Stimulated activated CD4-positive, alpha-beta T cell treated with anti-CD3 and anti-CD28 coated beads, Interleukin-12 subunit alpha, Interleukin-12 subunit beta, amount 100 ng/mL, for 24 hours (primary cell): Measurements from ENCODE around the gene SORBS2.
"Not testable (repeated sequence)": the region's sequence is repeated elsewhere in the genome, so short reads cannot be mapped to it uniquely, and the experiment has no call there.

Experiments used
- DNase-seq, 2 experiments: peaks; one replicate each; pipeline ENCODE4 v3.0.0-alpha.2; 2020; ENCODE audit warnings: low read depth in 2 of 2

The SORBS2 gene, protein sequence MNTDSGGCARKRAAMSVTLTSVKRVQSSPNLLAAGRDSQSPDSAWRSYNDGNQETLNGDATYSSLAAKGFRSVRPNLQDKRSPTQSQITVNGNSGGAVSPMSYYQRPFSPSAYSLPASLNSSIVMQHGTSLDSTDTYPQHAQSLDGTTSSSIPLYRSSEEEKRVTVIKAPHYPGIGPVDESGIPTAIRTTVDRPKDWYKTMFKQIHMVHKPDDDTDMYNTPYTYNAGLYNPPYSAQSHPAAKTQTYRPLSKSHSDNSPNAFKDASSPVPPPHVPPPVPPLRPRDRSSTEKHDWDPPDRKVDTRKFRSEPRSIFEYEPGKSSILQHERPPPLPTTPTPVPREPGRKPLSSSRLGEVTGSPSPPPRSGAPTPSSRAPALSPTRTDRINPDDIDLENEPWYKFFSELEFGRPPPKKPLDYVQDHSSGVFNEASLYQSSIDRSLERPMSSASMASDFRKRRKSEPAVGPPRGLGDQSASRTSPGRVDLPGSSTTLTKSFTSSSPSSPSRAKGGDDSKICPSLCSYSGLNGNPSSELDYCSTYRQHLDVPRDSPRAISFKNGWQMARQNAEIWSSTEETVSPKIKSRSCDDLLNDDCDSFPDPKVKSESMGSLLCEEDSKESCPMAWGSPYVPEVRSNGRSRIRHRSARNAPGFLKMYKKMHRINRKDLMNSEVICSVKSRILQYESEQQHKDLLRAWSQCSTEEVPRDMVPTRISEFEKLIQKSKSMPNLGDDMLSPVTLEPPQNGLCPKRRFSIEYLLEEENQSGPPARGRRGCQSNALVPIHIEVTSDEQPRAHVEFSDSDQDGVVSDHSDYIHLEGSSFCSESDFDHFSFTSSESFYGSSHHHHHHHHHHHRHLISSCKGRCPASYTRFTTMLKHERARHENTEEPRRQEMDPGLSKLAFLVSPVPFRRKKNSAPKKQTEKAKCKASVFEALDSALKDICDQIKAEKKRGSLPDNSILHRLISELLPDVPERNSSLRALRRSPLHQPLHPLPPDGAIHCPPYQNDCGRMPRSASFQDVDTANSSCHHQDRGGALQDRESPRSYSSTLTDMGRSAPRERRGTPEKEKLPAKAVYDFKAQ (N-terminal part only)

DNA sequence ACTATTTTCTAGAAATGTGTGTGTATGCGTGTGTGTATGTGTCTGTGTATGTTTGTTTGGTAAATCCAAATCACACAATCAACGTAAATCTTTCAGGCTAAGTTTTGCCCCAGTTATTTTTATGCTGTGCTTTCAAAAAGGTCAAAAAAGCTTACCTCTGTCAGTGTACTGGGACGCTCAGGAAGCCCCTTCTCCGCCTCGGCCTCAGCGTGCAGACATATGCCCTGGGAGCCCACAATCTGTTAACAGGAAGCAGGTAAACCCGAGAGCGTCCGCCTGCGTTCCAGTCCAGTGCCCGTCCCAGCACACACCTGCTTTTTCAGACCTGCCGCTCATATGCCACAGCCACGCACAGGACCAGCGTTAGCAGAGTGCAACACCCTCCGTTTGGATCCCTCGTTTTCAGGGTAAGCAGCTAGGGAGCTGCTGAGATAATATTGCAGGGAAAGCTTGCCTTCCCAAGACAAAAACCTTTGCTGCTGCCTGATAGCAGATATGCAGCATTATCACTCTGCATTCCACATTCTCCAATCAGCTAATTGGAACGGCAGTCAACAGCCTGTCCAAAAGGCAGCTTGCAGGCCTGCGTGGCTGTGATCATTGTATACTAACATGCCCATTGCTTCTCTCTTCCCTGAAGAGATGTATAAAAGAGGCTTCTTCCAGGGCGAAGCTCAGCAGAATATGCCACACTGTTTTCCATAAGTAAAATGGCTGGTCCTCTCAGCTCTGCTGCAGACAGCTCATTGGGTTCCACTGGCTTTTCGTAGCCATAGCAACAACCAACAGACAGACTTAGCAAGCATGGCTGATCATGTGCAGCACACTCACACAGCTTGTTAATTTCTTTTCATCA lies at the start of gene SORBS2:
TSS of gene SORBS2 (minus strand) at position 686 of the 856 bp plus-strand sequence. CDS start 121,623 bp downstream, outside the sequence.
- no peak for DNase-seq

DNA sequence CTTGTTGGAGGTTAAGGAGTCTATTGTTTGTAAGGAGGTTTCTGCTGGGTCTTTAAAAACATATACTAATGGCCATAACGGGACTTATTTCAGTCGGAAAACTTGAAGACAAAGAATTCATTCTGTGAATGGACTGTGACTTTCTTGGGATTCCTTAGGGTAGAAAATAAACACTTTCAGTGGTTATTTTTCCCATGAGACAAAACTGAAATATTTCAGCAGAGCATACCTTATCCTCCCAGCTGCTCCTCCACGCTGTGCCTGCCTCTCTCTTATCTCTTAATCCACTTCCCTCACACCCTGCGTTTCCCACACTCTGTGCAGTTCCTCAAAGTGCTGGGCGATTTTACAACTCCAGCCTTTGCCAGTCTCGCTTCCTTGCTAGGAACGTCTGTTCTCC lies 47.1 kb upstream of the SORBS2 start:
- no peak for DNase-seq

DNA sequence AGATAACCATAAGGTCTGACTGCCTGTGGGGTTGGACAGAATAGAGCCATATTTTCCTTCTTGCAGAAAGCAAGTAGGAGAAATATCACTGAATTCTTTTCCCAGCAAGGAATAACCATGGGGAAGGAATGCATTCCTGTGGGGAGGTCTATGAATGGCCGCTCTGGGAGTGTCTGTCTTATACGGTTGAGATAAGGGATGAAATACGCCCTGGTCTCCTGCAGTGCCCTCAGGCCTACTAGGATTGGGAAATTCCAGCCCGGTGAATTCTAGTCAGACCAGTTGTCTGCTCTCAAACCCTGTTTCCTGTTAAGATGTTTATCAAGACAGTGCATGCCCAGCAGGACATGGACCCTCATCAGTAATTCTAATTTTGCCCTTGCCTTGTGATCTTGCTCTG lies 45.6 kb upstream of the SORBS2 start:
- not testable (repeated sequence) for DNase-seq

DNA sequence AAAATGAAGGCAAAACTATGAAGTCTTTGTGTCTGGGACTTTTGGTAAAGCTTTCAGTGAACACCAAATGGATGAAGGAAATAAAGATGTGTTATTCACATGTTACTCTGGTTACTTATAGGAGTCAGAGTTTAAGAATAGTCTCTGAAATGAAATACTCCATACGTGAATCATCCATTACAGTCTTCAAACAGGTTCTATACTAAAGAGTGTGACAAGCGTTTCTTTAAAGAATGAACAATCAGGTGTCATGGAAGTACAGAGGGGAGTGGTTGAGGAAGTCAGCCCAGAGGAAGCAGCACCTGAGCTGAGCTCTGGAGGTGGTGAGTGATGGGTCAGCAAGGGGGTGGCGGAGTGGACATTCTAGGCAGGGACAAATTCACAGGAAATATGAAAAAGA lies 41.8 kb upstream of the SORBS2 start:
- DNase-seq = no peak

- DNase-seq = no peak
Observed at GRCh38 chr4:185852961-185853360, 41.0 kb upstream of the SORBS2 start.

DNA sequence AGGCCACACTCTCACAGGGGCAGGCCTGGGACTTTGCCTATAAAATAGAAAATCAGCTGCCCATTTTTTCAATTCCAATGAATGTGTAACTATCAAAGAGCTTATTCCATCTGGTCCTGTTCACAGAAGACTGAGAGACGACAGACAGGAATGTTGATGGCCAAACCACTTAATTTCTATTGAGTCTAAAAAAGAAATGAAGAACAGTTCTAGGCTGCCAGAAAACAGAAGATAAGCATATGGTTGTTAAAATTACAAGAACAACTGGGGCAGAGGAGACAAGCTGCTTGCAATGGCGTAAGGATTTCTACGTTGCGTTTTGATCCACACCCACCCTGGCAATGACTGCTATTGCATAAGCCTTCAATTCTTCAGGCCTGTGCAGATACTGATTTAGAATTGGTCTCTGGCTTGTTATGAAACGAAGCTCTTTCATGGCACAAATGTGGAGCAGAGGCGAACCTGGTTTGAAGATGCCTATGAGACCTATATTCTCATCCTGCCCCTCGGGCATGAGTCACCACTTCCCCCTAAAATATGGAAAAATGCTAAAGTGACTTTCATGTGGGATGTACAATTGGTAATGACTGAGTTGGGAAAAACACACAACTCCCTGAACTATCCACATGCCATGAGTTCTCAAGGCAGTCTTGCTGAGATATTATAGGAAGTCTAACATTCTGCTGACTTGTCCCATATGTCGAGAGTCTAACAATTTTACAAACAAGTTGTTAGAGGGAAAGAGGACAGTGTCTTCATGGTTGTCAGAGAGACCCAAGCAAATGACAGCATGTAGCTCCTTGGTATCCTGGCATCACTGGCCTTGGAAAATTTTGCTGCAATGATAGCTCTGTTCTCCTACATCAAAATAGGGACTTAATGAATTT lies 37.9 kb upstream of the SORBS2 start:
- no peak for DNase-seq

- no peak for DNase-seq
Observed at GRCh38 chr4:185847352-185848097, 35.5 kb upstream of the SORBS2 start.

DNA sequence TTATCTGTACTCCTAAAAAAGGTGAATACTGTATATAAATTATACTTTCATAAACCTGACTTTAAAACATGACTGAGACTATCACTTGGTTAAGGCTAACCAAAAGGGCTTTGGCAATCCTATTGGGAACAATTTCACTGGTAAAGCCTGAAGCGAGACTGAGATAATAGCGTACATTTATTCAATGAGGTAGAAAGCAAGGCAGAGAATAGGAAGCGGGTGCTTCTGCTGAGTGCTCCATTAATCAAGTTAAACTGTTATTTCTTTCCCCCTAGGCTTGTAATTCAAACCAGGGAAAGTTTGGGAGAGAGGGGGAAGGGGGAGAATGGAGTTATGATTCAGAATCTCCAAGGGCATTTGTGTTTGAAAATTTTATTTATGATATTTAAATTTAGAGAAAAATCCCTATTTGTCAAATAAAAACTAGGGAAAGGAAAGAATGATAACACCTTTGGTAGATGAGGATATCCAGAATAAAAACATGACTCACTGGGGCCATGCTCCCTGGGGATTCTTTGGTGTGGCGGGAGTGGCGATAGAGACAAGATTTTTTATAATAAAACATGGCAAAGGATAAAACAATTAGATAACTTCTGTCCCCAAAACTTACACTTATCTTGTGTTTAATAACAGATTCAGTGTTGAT lies 34.6 kb upstream of the SORBS2 start:
- no peak for DNase-seq

- no peak for DNase-seq
Observed at GRCh38 chr4:185845966-185846365, 34.0 kb upstream of the SORBS2 start.

GRCh38 chr4:185841451-185841850 lies 29.5 kb upstream of the SORBS2 start:
- DNase-seq = no peak

DNA sequence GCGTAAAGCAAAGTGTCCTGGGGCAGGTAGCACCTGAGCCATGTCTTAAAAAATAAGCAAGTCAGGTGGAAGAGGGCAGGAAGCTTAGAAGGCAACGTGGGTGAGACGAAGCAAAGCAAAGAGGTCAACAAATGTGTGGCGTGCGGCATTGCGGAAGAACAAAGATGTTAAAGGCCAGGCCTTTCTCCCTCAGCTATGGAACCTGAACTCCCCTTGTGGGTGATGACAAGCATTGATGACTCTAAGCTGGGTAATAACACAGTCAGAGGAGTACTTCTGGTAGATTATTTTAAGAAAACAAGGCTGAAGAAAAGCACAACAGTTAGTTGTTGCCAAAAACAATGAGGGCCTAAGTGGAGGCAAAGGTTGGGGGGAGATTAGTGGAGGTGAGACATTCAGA lies 29.0 kb upstream of the SORBS2 start:
- no peak for DNase-seq

DNA sequence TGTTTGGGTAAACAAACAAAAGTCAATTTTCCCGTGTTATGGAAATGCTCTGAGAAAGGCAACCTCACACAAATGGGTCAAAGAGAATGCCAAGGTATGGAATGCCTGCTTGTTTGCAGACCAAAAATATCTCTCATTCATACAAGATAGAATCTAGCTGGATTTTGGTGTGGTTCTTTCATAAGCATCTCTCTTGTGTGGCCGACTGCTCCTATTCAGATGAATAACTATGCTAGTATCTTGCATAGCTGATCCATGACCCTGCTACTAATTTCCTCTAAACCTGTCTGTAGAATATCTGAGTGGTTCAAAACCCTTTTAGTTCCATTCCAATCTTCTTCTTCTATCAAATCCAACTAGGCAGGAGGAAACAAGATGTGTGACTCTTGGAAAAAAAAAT lies 28.2 kb upstream of the SORBS2 start:
- no peak for DNase-seq

- no peak for DNase-seq
Observed at GRCh38 chr4:185839770-185840169, 27.8 kb upstream of the SORBS2 start.

DNA sequence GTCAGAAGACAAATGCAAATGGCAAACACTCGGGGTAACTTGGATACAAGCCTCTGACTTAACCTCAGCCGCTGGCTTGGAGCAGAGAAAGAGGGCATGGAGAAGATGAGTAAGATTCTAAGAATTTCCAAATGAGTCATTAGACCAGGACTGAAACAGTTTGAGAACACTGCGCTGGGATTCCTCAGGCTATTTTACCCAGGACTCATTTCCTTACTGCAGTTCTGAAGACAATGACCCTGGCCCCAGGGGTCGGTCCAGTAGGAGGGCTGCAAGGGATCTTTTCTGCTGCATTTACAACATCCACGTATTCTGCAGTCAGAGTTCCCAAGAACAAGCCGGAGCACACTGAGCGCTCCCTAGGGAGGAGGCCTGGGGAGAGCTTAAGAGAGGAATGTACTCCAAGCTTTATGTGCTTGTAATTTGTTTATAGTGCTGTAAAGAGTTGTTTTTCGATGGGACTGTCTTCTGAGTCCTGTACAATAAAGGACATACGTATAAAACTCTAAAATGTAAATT lies 27.3 kb upstream of the SORBS2 start:
- no peak for DNase-seq

GRCh38 chr4:185838514-185839193 lies 26.7 kb upstream of the SORBS2 start:
- DNase-seq = no peak

DNA sequence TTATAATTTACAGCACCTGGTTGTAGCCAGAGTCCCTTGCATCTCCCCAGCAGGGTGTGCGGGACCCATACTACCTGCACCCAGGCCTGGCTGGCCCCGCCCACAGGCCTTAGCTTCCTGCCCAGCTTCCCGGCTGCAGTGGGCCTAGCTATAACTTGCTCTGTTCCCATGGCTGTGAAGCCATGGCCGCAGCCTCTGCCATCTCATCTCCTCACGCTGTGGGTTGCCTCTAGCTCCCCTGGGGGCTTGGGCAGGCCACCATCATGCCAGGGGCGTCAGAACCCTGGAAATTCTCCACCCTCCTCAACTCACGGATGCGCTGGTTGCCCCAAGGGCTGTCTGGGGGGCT lies 26.1 kb upstream of the SORBS2 start:
- no peak for DNase-seq

GRCh38 chr4:185837415-185838103 lies 25.6 kb upstream of the SORBS2 start:
- DNase-seq = no peak
